CD14-positive monocyte (primary cell): ENCODE results near the gene ANKRD50. TPM values are rescaled to one million over a fixed set of nuclear protein-coding genes. Genes with fewer than 3 reads are reported as not detected.

ENCODE experiments used
- DNase-seq, 3 donors: peaks; one replicate each; pipeline ENCODE4 v3.0.0-alpha.2; 2011 to 2022
- H2AFZ ChIP-seq: 2 replicates; pipeline ENCODE4 v1.6.0; 2012; ENCODE audit warnings: mild to moderate bottlenecking, low read depth, low read length, inconsistent platforms; ENCODE audit not compliant: insufficient read depth, poor library complexity, severe bottlenecking
- H3K27ac ChIP-seq, 2 donors: 1 replicate in 1 of 2; 2 replicates in 1 of 2; pipeline ENCODE4 v1.5.1; 2012 to 2013; ENCODE audit warnings: low read length in 2 of 2, control low read depth in 1 of 2, inconsistent platforms in 1 of 2, low read depth in 1 of 2, mild to moderate bottlenecking in 1 of 2
- H3K27me3 ChIP-seq, 2 donors: one replicate each; pipeline versions ENCODE4 v1.6.0 to v1.6.1; 2011 to 2013; ENCODE audit warnings: low read length in 2 of 2; ENCODE audit not compliant: control insufficient read depth in 2 of 2, insufficient read depth in 2 of 2
- H3K36me3 ChIP-seq, 2 donors: replicated peaks in 1 of 2; 1 replicate in 1 of 2; 2 replicates in 1 of 2; pipeline versions ENCODE4 v1.5.1 to v1.6.1; 2012 to 2013; ENCODE audit warnings: low read length in 2 of 2, control low read depth in 1 of 2, inconsistent platforms in 1 of 2, mild to moderate bottlenecking in 1 of 2; ENCODE audit not compliant: insufficient read depth in 2 of 2, control insufficient read depth in 1 of 2
- H3K4me1 ChIP-seq, 2 donors: 1 replicate in 1 of 2; 2 replicates in 1 of 2; pipeline versions ENCODE4 v1.5.1 to v1.6.1; 2012 to 2013; ENCODE audit warnings: low read length in 2 of 2, control low read depth in 1 of 2, inconsistent platforms in 1 of 2, mild to moderate bottlenecking in 1 of 2, moderate library complexity in 1 of 2; ENCODE audit not compliant: insufficient read depth in 2 of 2, control insufficient read depth in 1 of 2
- H3K4me2 ChIP-seq: replicated peaks from 2 replicates; pipeline ENCODE3; 2012; ENCODE audit warnings: low read length, moderate library complexity, mild to moderate bottlenecking; ENCODE audit not compliant: poor library complexity, severe bottlenecking; ENCODE audit errors: extremely low read depth
- H3K4me3 ChIP-seq, 3 experiments: fragments of 200-600 bp in 1 of 3; sonication (generic) in 1 of 3; replicated peaks in 1 of 3; 1 replicate in 2 of 3; 2 replicates in 1 of 3; pipeline ENCODE4 v1.5.1; 2011 to 2013; ENCODE audit warnings: low read length in 3 of 3, mild to moderate bottlenecking in 3 of 3, control low read depth in 2 of 3, low read depth in 2 of 3, inconsistent platforms in 1 of 3, moderate library complexity in 1 of 3
- H3K79me2 ChIP-seq: 2 replicates; pipeline ENCODE4 v1.6.0; 2012; ENCODE audit warnings: mild to moderate bottlenecking, control low read depth, inconsistent platforms, low read length, moderate library complexity; ENCODE audit not compliant: insufficient read depth
- H3K9ac ChIP-seq: 2 replicates; pipeline ENCODE4 v1.6.0; 2017; ENCODE audit warnings: low read length, mild to moderate bottlenecking; ENCODE audit not compliant: insufficient read depth, poor library complexity, severe bottlenecking
- H3K9me3 ChIP-seq, 2 donors: replicated peaks in 1 of 2; 1 replicate in 1 of 2; 2 replicates in 1 of 2; pipeline versions ENCODE4 v1.5.1 to v1.6.1; 2012 to 2013; ENCODE audit warnings: low read length in 2 of 2, control low read depth in 1 of 2; ENCODE audit not compliant: control insufficient read depth in 1 of 2, insufficient read depth in 1 of 2
- H4K20me1 ChIP-seq: 2 replicates; pipeline ENCODE4 v1.6.0; 2012; ENCODE audit warnings: mild to moderate bottlenecking, low read length, control low read depth, moderate library complexity; ENCODE audit not compliant: insufficient read depth
- H3K27ac Mint-ChIP-seq, 7 donors: one replicate each; pipeline ENCODE4 v1.8.0; 2020; ENCODE audit warnings: mild to moderate bottlenecking in 7 of 7, mixed read lengths in 7 of 7, moderate library complexity in 6 of 7, inconsistent platforms in 2 of 7
- H3K27me3 Mint-ChIP-seq, 3 donors: one replicate each; pipeline ENCODE4 v1.8.0; 2021 to 2022; ENCODE audit warnings: low read depth in 3 of 3, mild to moderate bottlenecking in 3 of 3, mixed read lengths in 3 of 3, moderate library complexity in 3 of 3, inconsistent platforms in 1 of 3
- H3K36me3 Mint-ChIP-seq, 2 donors: one replicate each; pipeline ENCODE4 v1.8.0; 2020; ENCODE audit warnings: mixed read lengths in 2 of 2, inconsistent platforms in 1 of 2, mild to moderate bottlenecking in 1 of 2
- H3K4me1 Mint-ChIP-seq: one replicate; pipeline ENCODE4 v1.8.0; 2020; ENCODE audit warnings: mild to moderate bottlenecking, mixed read lengths
- H3K4me3 Mint-ChIP-seq, 2 donors: one replicate each; pipeline ENCODE4 v1.8.0; 2020; ENCODE audit warnings: mild to moderate bottlenecking in 2 of 2, mixed read lengths in 2 of 2, moderate library complexity in 1 of 2
- H3K9me3 Mint-ChIP-seq, 7 donors: one replicate each; pipeline ENCODE4 v1.8.0; 2020 to 2022; ENCODE audit warnings: mixed read lengths in 7 of 7, mild to moderate bottlenecking in 6 of 7, moderate library complexity in 6 of 7, inconsistent platforms in 2 of 7
- WGBS: methylation state at CpG from one replicate; pipeline ENCODE4 v1.1.5; 2013; ENCODE audit warnings: missing lambda C conversion rate; ENCODE audit not compliant: insufficient coverage; 5-methylcytosine and 5-hydroxymethylcytosine counted together
- intact Hi-C, 2 donors: fragments of 100-400 bp; cut with micrococcal nuclease; formaldehyde crosslinking; loops; one replicate each; pipeline versions ENCODE4 v1.15.0 to v1.15.1; 2023
- polyA plus RNA-seq, 3 donors: library from polyadenylated mRNA; depleted of rRNA in 1 of 3; unstranded in 2 of 3; stranded (reverse) in 1 of 3; fragments of 300-500 nt in 2 of 3; fragments of >200 nt in 1 of 3; fragmentation: Illumina TruSeq in 2 of 3; gene quantifications; 1 replicate in 2 of 3; 2 replicates in 1 of 3; pipeline ENCODE4 v1.2.3, GENCODE V29; 2012 to 2021
- TF ChIP-seq, protein P1 (sequence below): fragments of 200-600 bp; IDR thresholded peaks from one replicate; pipeline ENCODE4 v1.8.0; 2022; ENCODE audit warnings: antibody characterized with exemption, mild to moderate bottlenecking

The ANKRD50 gene
- polyA plus RNA-seq, 3 donors = 2.6 to 6.4 (median 5.0) TPM

GRCh38 chr4:124743711-124744110 lies 31.2 kb upstream of the ANKRD50 start:
- DNase-seq = no peak
- H3K36me3 Mint-ChIP-seq = no peaks in the 10 kb centered on the region
- no peaks in the 10 kb centered on the region for H3K79me2 ChIP-seq
- no peaks in the 10 kb centered on the region for H3K36me3 ChIP-seq
- H4K20me1 ChIP-seq = no peaks in the 10 kb centered on the region
- no peak overlapping the region for H3K27ac Mint-ChIP-seq
- WGBS = 87% methylated on average over 5 of the region's 5 CpGs
- no peaks in the 10 kb centered on the region for H3K9me3 ChIP-seq
- peaks cover 0 to 2% (median 0%) of the 10 kb centered on the region in 7 donors for H3K9me3 Mint-ChIP-seq
- no peak overlapping the region for H3K9ac ChIP-seq
- no peak overlapping the region for H3K27ac ChIP-seq
- no peak overlapping the region for H2AFZ ChIP-seq
- no peak overlapping the region for H3K4me2 ChIP-seq
- no peaks in the 10 kb centered on the region for H3K4me1 Mint-ChIP-seq
- no peaks in the 10 kb centered on the region for H3K27me3 ChIP-seq
- H3K4me3 ChIP-seq = no peak overlapping the region
- H3K4me3 Mint-ChIP-seq = no peak overlapping the region
- intact Hi-C loops = no loop called here
- H3K27me3 Mint-ChIP-seq = peaks cover 0 to 4% (median 3%) of the 10 kb centered on the region in 3 donors
- TF ChIP-seq, protein P1, sequence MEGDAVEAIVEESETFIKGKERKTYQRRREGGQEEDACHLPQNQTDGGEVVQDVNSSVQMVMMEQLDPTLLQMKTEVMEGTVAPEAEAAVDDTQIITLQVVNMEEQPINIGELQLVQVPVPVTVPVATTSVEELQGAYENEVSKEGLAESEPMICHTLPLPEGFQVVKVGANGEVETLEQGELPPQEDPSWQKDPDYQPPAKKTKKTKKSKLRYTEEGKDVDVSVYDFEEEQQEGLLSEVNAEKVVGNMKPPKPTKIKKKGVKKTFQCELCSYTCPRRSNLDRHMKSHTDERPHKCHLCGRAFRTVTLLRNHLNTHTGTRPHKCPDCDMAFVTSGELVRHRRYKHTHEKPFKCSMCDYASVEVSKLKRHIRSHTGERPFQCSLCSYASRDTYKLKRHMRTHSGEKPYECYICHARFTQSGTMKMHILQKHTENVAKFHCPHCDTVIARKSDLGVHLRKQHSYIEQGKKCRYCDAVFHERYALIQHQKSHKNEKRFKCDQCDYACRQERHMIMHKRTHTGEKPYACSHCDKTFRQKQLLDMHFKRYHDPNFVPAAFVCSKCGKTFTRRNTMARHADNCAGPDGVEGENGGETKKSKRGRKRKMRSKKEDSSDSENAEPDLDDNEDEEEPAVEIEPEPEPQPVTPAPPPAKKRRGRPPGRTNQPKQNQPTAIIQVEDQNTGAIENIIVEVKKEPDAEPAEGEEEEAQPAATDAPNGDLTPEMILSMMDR = no peak
- H3K4me1 ChIP-seq = no peaks in the 10 kb centered on the region

GRCh38 chr4:124740501-124740900 lies 28.0 kb upstream of the ANKRD50 start:
- H4K20me1 ChIP-seq = no peaks in the 10 kb centered on the region
- peaks cover 0 to 2% (median 0%) of the 10 kb centered on the region in 7 donors for H3K9me3 Mint-ChIP-seq
- no peak overlapping the region for H3K27ac Mint-ChIP-seq
- no peaks in the 10 kb centered on the region for H3K4me1 ChIP-seq
- no peak overlapping the region for H3K4me3 Mint-ChIP-seq
- no peak for DNase-seq
- no peak overlapping the region for H3K9ac ChIP-seq
- H3K4me1 Mint-ChIP-seq = no peaks in the 10 kb centered on the region
- intact Hi-C loops = no loop called here
- peaks cover 0 to 3% (median 1%) of the 10 kb centered on the region in 3 donors for H3K27me3 Mint-ChIP-seq
- H3K4me2 ChIP-seq = no peak overlapping the region
- H2AFZ ChIP-seq = no peak overlapping the region
- WGBS = no CpG with 5 or more reads among the region's 1 CpG
- no peaks in the 10 kb centered on the region for H3K9me3 ChIP-seq
- no peak overlapping the region for H3K4me3 ChIP-seq
- no peak overlapping the region for H3K27ac ChIP-seq
- TF ChIP-seq, protein P1 = no peak
- no peaks in the 10 kb centered on the region for H3K79me2 ChIP-seq
- H3K36me3 Mint-ChIP-seq = no peaks in the 10 kb centered on the region
- no peaks in the 10 kb centered on the region for H3K27me3 ChIP-seq
- H3K36me3 ChIP-seq = no peaks in the 10 kb centered on the region
